ENCODE data around the gene MATN1.

- TF ChIP-seq CTCF (IDR thresholded peaks at IDR 0.05) (no peak), POLR2A (IDR thresholded peaks at IDR 0.05) (no peak)
Measured at GRCh38 chr1:30702823-30703222, 20.6 kb downstream of the MATN1 start.

All from Peyer's patch (tissue), 4 donors.